Measurements from ENCODE around the gene PAQR7. TPM values are rescaled to one million over a fixed set of nuclear protein-coding genes. Genes with fewer than 3 reads are reported as not detected.

Gene PAQR7
- total RNA-seq, 1 experiment from 2014 or later: 6.7 TPM

GRCh38 chr1:25833158-25833557 lies 42.4 kb downstream of the PAQR7 start:
- CTCF ChIA-PET: interaction anchor here (1.7 kb wide), 1 partner anchor 62 kb away, joined by 5 read pairs; no protein-coding TSS in a partner anchor
- H3K4me1 Mint-ChIP-seq: no peaks in the 10 kb centered on the region
- TF ChIP-seq IRF2 (CRISPR knock-in tag; IDR thresholded peaks at IDR 0.05; ENCODE audit: borderline replicate concordance, low read depth): no peak
- TF ChIP-seq ZNF121 (CRISPR knock-in tag; IDR thresholded peaks at IDR 0.05): peak; percentile 46; the same call in 1 of the 2 replicates

DNA sequence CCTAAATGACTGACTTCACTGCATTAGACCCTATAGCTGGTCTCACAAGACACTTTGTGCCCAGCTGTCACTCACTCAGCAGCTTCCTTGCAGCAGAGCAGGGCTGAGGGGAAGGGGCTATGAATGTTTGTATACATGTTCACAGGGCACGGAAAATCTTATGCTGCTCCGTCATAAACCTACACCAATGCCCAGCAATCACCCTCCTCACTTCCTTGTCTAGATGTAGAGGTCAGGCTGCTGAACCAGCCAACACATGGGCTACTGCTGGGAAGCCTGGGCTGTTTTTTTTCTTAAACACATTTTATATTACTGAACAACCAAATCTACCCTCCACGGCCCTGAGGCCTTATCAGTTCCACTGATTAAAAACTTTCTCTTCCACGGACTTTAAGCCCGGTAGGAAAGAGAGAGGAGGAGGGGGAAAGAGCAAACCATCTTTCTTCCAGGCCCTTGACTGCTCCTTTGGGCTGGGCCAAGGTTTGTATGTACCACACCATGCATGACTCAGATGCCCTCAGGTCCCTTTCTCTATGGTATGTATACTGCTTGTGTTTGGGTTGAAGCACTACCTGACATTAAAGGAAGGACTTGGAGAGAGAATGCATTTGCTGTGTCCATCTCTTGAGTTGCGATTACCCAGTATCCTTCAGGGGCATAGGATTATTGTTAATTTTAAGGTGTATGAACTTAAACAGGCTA lies 43.0 kb downstream of the PAQR7 start:
- no peak for ATAC-seq
- H3K27ac Mint-ChIP-seq: no peak overlapping the region
- no peaks in the 10 kb centered on the region for H3K9me3 Mint-ChIP-seq
- no peak for DNase-seq (ENCODE audit: low spot score)
- H3K36me3 Mint-ChIP-seq: peaks cover 77% of the 10 kb centered on the region
- POLR2A ChIA-PET: no interaction called here
- CTCF ChIA-PET: interaction anchor here (1.0 kb wide), 1 partner anchor 204 kb away, joined by 4 read pairs; no protein-coding TSS in a partner anchor
- H3K27me3 Mint-ChIP-seq (ENCODE audit: low read depth): no peaks in the 10 kb centered on the region
- H3K4me3 Mint-ChIP-seq: no peak overlapping the region
- TF ChIP-seq, protein P1, sequence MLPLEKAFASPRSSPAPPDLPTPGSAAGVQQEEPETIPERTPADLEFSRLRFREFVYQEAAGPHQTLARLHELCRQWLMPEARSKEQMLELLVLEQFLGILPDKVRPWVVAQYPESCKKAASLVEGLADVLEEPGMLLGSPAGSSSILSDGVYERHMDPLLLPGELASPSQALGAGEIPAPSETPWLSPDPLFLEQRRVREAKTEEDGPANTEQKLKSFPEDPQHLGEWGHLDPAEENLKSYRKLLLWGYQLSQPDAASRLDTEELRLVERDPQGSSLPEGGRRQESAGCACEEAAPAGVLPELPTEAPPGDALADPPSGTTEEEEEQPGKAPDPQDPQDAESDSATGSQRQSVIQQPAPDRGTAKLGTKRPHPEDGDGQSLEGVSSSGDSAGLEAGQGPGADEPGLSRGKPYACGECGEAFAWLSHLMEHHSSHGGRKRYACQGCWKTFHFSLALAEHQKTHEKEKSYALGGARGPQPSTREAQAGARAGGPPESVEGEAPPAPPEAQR (CRISPR knock-in tag; IDR thresholded peaks at IDR 0.05): no peak
- no peak for TF ChIP-seq TEAD4 (CRISPR knock-in tag; IDR thresholded peaks at IDR 0.05)
- no peak for TF ChIP-seq NR2C2 (CRISPR knock-in tag; IDR thresholded peaks at IDR 0.05)
- TF ChIP-seq ZBTB21 (CRISPR knock-in tag; IDR thresholded peaks at IDR 0.05; ENCODE audit: borderline replicate concordance): no peak
- TF ChIP-seq GTF2I (CRISPR knock-in tag; conservative IDR thresholded peaks at IDR 0.05): no peak
- TF ChIP-seq ATF1 (CRISPR knock-in tag; IDR thresholded peaks at IDR 0.05): no peak
- TF ChIP-seq, protein P2, sequence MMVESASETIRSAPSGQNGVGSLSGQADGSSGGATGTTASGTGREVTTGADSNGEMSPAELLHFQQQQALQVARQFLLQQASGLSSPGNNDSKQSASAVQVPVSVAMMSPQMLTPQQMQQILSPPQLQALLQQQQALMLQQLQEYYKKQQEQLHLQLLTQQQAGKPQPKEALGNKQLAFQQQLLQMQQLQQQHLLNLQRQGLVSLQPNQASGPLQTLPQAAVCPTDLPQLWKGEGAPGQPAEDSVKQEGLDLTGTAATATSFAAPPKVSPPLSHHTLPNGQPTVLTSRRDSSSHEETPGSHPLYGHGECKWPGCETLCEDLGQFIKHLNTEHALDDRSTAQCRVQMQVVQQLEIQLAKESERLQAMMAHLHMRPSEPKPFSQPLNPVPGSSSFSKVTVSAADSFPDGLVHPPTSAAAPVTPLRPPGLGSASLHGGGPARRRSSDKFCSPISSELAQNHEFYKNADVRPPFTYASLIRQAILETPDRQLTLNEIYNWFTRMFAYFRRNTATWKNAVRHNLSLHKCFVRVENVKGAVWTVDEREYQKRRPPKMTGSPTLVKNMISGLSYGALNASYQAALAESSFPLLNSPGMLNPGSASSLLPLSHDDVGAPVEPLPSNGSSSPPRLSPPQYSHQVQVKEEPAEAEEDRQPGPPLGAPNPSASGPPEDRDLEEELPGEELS (CRISPR knock-in tag; IDR thresholded peaks at IDR 0.05): no peak
- no peak for TF ChIP-seq JUN (CRISPR knock-in tag; IDR thresholded peaks at IDR 0.05)
- no peak for TF ChIP-seq FOXP1 (CRISPR knock-in tag; IDR thresholded peaks at IDR 0.05; ENCODE audit: borderline replicate concordance)
- no peak for TF ChIP-seq ZNF263 (CRISPR knock-in tag; IDR thresholded peaks at IDR 0.05; ENCODE audit: low read depth)
- TF ChIP-seq, protein P3, sequence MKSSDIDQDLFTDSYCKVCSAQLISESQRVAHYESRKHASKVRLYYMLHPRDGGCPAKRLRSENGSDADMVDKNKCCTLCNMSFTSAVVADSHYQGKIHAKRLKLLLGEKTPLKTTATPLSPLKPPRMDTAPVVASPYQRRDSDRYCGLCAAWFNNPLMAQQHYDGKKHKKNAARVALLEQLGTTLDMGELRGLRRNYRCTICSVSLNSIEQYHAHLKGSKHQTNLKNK (CRISPR knock-in tag; IDR thresholded peaks at IDR 0.05): no peak
- TF ChIP-seq, protein P4, sequence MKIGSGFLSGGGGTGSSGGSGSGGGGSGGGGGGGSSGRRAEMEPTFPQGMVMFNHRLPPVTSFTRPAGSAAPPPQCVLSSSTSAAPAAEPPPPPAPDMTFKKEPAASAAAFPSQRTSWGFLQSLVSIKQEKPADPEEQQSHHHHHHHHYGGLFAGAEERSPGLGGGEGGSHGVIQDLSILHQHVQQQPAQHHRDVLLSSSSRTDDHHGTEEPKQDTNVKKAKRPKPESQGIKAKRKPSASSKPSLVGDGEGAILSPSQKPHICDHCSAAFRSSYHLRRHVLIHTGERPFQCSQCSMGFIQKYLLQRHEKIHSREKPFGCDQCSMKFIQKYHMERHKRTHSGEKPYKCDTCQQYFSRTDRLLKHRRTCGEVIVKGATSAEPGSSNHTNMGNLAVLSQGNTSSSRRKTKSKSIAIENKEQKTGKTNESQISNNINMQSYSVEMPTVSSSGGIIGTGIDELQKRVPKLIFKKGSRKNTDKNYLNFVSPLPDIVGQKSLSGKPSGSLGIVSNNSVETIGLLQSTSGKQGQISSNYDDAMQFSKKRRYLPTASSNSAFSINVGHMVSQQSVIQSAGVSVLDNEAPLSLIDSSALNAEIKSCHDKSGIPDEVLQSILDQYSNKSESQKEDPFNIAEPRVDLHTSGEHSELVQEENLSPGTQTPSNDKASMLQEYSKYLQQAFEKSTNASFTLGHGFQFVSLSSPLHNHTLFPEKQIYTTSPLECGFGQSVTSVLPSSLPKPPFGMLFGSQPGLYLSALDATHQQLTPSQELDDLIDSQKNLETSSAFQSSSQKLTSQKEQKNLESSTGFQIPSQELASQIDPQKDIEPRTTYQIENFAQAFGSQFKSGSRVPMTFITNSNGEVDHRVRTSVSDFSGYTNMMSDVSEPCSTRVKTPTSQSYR (CRISPR knock-in tag; IDR thresholded peaks at IDR 0.05): no peak
- no peak for TF ChIP-seq SOX15 (CRISPR knock-in tag; IDR thresholded peaks at IDR 0.05)
- no peaks in the 10 kb centered on the region for H3K4me1 Mint-ChIP-seq

More at GRCh38 chr1:25833158-25833557, 42.4 kb downstream of the PAQR7 start:
- ATAC-seq (no peak), DNase-seq (ENCODE audit: low spot score) (no peak)
- H3K36me3 Mint-ChIP-seq: peaks cover 71% of the 10 kb centered on the region
- H3K27me3 Mint-ChIP-seq (ENCODE audit: low read depth): no peaks in the 10 kb centered on the region
- H3K9me3 Mint-ChIP-seq: no peaks in the 10 kb centered on the region
- no peak overlapping the region for H3K27ac Mint-ChIP-seq
- H3K4me3 Mint-ChIP-seq: no peak overlapping the region
- POLR2A ChIA-PET: no interaction called here

All from WTC11 (cell line).